Activated CD8-positive, alpha-beta memory T cell treated with anti-CD3 and anti-CD28 coated beads for 4 hours (primary cell): ENCODE measurements around the gene TRAF6.
"Not testable (repeated sequence)": the region's sequence is repeated elsewhere in the genome, so short reads cannot be mapped to it uniquely, and the experiment has no call there.

Experiments used
- DNase-seq, 2 donors: peaks; one replicate each; pipeline ENCODE4 v3.0.0-alpha.2; 2020; ENCODE audit warnings: low read depth in 2 of 2

TRAF6 gene, protein sequence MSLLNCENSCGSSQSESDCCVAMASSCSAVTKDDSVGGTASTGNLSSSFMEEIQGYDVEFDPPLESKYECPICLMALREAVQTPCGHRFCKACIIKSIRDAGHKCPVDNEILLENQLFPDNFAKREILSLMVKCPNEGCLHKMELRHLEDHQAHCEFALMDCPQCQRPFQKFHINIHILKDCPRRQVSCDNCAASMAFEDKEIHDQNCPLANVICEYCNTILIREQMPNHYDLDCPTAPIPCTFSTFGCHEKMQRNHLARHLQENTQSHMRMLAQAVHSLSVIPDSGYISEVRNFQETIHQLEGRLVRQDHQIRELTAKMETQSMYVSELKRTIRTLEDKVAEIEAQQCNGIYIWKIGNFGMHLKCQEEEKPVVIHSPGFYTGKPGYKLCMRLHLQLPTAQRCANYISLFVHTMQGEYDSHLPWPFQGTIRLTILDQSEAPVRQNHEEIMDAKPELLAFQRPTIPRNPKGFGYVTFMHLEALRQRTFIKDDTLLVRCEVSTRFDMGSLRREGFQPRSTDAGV

DNA sequence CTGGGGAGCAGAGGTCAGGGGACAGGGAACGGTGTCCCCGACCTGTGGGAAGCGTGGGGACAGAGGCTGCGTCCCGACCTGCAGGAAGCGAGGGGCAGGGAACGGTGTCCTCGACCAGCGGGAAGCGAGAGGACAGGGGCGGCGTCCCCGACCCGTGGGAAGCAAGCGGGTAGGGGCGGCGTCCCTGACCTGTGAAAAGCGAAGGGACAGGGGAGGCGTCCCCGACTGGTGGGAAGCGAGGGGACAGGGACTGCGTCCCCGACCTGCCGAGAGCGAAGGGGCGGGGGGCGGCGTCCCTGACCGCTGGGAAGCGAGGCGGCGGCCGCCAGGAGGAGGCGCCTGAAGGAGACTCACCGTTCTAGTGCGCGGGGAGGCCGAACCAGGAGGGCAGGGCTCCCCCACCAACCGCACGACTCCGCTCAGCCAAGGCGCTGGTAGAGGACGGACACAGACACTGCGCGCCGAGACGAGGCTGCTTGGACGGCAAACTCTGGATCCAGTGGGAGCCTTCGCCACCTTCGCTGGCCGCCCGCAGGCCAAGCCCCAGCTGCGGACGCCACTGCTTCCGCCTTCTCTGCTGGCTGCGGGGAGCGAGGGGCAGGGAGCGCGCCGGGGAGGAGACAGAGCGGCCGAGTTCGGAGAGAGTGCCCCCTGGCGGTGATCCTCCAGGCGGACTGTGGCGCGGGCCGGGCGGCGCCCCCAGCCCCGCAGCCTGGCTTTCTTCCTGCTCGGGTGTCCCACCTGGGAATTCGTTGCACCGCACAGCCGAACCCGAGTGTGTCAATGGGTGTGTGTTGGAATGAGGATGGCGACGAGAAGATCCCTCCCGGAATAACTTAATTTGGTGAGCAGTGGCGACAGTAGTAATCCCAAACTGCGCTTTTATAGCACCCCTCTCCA lies at the start of gene TRAF6:
TRAF6 (minus strand) TSS at position 579 of the 900 bp plus-strand sequence. CDS start 8,757 bp downstream, outside the sequence.
- DNase-seq = peak; percentile 76 to 78

DNA sequence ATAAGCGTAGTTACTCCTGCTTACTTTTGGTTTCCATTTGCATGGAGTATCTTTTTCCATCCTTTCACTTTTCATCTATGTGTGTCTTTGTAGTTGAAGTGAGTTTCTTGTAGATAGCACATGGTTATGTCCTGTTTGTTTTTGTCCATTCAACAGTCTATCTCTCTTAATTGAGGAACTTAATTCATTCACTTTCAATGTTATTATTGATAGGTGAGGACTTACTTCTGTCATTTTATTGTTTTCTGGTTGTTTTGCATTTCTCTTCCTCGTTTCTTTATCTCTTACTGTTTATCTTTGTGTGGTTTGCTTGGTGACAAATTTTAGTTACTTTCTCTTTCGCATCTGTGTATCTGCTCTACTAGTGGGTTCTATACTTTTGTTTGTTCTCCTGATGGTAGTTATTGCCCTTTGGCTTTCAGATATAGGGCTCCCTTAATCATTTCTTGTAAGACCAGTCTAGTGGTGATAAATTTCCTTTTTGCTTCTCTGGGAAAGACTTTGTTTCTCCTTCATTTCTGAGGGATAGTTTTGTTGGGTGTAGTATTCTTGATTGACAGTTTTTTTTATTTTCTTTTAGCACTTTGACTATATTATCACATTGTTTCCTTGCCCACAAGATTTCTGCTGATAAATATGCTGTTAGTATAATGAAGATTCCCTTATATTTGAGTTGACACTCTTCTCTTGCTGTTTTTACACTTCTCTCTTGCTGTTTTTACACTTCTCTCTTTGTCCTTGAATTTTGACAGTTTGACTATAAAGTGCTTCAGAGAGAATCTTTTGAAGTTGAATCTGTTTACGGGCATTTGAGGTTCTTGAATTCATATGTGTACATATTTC lies 48.7 kb upstream of the TRAF6 start:
- DNase-seq = no peak

DNA sequence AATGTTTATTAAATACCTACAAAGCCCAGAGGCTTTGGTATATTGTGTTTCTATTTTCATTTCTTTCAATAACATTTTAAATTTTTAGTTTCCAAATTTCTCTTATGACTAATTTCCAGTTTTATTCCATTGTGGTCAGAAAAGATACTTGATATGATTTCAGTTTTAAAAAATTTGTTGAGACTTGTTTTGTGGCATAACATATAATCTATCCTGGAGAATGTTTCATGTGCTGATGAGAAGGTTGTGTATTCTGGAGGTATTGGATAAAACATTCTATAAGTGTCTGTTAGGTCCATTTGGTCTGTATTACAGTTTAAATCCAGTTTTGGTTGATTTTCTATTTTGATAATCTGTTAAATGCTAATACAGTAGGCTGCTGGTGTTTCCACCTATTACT lies 47.9 kb upstream of the TRAF6 start:
- no peak for DNase-seq

GRCh38 chr11:36557390-36557789 lies 47.3 kb upstream of the TRAF6 start:
- not testable (repeated sequence) for DNase-seq

- DNase-seq = no peak
These were observed 40.5 kb upstream of the TRAF6 start for GRCh38 chr11:36550385-36551115.

DNA sequence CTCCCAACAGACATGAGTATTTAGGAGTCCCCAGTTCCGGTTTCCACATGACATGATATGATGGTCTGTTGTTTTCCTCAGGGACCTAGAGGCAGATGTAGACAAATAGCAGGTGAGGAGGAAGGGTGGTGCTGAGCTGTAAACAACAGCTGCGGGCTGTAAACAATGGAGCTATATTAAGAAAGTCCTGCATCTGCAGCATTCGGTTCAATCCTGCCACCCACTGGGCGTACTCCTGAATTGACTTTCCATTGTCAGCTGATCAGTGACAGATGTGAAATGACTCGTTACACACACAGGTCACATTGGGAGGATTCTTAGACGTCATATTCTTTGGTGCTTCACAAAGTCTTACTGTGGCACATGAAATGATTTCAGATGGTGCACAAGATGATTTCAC lies 30.9 kb upstream of the TRAF6 start:
- no peak for DNase-seq

- no peak for DNase-seq
These were observed 24.3 kb upstream of the TRAF6 start for GRCh38 chr11:36534276-36534840.

DNA sequence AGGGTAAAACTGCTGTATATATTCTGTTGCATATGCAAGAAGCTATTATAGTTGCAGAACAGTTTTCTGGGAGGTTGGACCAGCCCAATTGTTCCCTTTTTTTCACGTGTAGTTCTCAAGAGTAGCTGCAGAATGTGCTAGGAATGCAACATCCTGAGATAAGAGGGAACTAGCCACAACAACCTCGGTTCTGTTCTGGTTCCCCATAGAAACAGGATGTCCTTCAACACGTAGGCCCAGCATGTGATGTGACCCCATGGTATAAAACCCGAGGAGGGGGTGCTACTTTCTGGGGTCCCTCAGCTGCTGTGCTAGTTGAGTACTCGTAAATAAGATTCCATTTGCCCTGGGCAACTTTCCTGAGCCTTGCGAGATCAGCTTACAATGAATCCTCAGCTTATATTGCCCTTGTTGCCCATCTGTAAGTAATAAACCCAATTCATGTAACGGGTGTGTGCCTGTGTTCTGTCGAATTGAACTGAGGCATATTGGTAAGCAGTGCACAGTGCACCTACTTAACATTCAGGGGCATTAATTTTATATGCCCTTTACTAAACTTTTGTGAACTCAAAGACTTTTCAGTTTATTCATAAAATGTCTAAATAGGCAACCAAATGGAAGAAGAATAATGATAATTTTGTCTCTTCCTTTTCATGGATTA lies 23.0 kb upstream of the TRAF6 start:
- DNase-seq = no peak

- DNase-seq = no peak
These were observed 20.8 kb upstream of the TRAF6 start for GRCh38 chr11:36530840-36531239.

GRCh38 chr11:36513965-36514364 lies 3.9 kb upstream of the TRAF6 start:
- no peak for DNase-seq

DNA sequence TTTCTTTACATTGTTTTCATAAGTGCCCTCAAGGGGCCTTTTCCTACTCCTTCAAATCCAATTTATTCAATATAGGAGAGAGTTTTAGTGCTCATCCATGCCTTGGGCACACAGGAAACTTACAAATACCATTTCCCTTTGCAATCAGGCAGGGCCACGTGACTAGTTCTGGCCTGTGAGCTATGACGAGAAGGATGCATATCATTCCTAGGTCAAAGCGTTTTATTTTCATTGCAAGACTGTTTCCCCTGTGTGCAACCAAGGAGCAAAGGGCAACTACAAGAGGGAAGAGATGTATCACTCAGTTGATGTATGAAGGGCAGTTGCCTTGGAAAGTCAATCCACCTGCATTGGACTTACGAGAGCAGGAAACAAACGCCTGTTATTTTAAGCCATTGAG lies 1.9 kb upstream of the TRAF6 start:
- no peak for DNase-seq

DNA sequence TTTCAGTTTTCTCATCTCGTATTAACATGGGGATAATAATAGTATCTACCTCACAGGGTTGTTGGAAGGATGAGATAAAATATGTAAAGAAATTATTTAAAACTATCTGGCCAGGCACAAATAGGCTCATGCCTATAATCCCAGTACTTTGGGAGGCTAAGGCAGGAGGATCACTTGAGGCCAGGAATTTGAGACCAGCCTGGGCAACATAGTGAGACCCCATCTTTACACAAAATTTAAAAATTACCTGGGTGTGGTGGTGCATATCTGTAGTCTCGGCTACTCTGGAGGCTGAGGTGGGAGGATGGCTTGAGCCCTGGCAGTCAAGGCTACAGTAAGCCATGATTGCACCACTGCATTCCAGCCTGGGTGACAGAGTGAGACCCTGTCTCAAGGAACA lies 990 bp upstream of the TRAF6 start:
- not testable (repeated sequence) for DNase-seq

DNA sequence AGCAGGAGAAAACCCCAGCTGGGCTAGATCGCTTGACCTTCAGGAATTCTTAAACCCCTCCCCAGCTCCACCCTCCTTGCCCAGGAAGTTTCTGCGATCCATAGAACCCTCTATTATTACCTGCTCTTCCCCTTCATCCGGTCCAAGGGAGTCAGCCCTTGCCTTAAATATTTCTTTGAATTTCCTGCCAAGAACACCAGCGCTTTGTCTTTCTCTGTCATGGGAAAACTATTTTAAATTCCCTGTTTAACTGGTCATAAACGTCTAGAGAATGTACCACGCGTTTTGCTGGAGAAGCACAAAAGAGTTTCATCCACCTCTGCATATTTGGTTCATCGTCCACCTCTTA lies 496 bp upstream of the TRAF6 start:
- no peak for DNase-seq

GRCh38 chr11:36509201-36509639 lies 852 bp downstream of the TRAF6 start:
- peak in 1 of 2 donors; percentile 20 for DNase-seq

GRCh38 chr11:36508743-36509142 lies 1.3 kb downstream of the TRAF6 start:
- DNase-seq = no peak

- DNase-seq = no peak
These were observed 2.1 kb downstream of the TRAF6 start for GRCh38 chr11:36507824-36508489.

GRCh38 chr11:36501236-36501635 lies 8.8 kb downstream of the TRAF6 start:
- DNase-seq = no peak

GRCh38 chr11:36500315-36500721 lies 9.8 kb downstream of the TRAF6 start:
- no peak for DNase-seq

- no peak for DNase-seq
These were observed 10.8 kb downstream of the TRAF6 start for GRCh38 chr11:36499315-36499714.
